Measurements from ENCODE around the gene CYB5R4.

The CYB5R4 gene

GRCh38 chr6:83824388-83824801 lies 35.1 kb upstream of the CYB5R4 start:
- H2BK12ac ChIP-seq (ENCODE audit: low read length), result no peak overlapping the region
- H2BK120ac ChIP-seq (ENCODE audit: insufficient read depth, low read length, poor library complexity), result no peak overlapping the region
- H3K18ac ChIP-seq (ENCODE audit: low read length), result no peak overlapping the region
- H3K79me1 ChIP-seq (ENCODE audit: low read length), result no peaks in the 10 kb centered on the region
- no peak overlapping the region for H3K14ac ChIP-seq (ENCODE audit: low read length)
- H3K27me3 ChIP-seq (ENCODE audit: insufficient read depth, low read length), result no peaks in the 10 kb centered on the region
- no peaks in the 10 kb centered on the region for H3K9me3 ChIP-seq (ENCODE audit: insufficient read depth, low read depth, low read length)
- H3K9ac ChIP-seq (ENCODE audit: low read length), result no peak overlapping the region
- H3K4me2 ChIP-seq (ENCODE audit: low read length), result no peak overlapping the region
- H3K23ac ChIP-seq (ENCODE audit: low read length), result no peak overlapping the region
- H2AK5ac ChIP-seq (ENCODE audit: low read length), result no peak overlapping the region
- no peak overlapping the region for H2AFZ ChIP-seq (ENCODE audit: insufficient read depth, low read length, poor library complexity)
- no CpG with 5 or more reads among the region's 3 CpGs for WGBS (ENCODE audit: extremely low coverage, insufficient coverage, insufficient read length)
- H4K8ac ChIP-seq (ENCODE audit: low read depth, low read length), result no peak overlapping the region
- H3K4ac ChIP-seq (ENCODE audit: low read depth, low read length), result no peak overlapping the region
- H4K12ac ChIP-seq (ENCODE audit: low read depth, low read length), result no peak overlapping the region
- no peaks in the 10 kb centered on the region for H3K4me1 ChIP-seq (ENCODE audit: control insufficient read depth in 1 of 2, insufficient read depth in 2 of 2, low read length in 2 of 2)
- no peak overlapping the region for H3K27ac ChIP-seq (ENCODE audit: low read depth, low read length)
- H3K79me2 ChIP-seq (ENCODE audit: control insufficient read depth, insufficient read depth, low read length, poor library complexity), result no peaks in the 10 kb centered on the region
- H2BK5ac ChIP-seq (ENCODE audit: low read depth, low read length, poor library complexity), result no peak overlapping the region
- no peak for DNase-seq
- no peaks in the 10 kb centered on the region for H3K36me3 ChIP-seq (ENCODE audit: control insufficient read depth in 1 of 2, insufficient read depth in 2 of 2, low read length in 2 of 2)
- H4K91ac ChIP-seq (ENCODE audit: low read depth, low read length), result no peak overlapping the region
- no peak overlapping the region for H3K4me3 ChIP-seq (ENCODE audit: low read depth, low read length)

GRCh38 chr6:83824831-83825230 lies 34.7 kb upstream of the CYB5R4 start:
- no peak overlapping the region for H3K23ac ChIP-seq (ENCODE audit: low read length)
- H3K27ac ChIP-seq (ENCODE audit: low read depth, low read length), result no peak overlapping the region
- no CpG with 5 or more reads among the region's 2 CpGs for WGBS (ENCODE audit: extremely low coverage, insufficient coverage, insufficient read length)

DNA sequence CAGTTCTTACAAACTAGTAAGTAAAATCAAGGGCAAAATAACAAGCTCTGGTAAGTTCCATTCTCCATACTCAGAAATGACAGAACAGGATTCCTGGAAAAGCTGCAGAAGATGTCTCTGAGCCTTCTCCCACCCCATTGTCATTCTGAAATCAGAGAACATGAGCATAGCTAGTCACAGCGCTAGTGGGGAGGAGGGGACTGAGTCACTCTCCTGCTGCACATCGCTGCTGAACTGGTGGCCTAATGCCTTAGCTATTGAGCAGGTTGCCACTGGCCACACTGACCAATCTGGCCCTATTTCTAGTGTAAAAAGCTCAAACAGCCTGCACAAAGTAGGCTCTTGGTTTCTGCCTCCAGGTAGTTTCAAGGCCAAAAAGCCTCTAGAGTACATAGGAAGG lies 32.4 kb upstream of the CYB5R4 start:
- no peak overlapping the region for H2BK5ac ChIP-seq (ENCODE audit: low read depth, low read length, poor library complexity)
- H3K18ac ChIP-seq (ENCODE audit: low read length), result no peak overlapping the region
- H3K27ac ChIP-seq (ENCODE audit: low read depth, low read length), result no peak overlapping the region
- H3K9me3 ChIP-seq (ENCODE audit: insufficient read depth, low read depth, low read length), result no peaks in the 10 kb centered on the region
- H3K4me3 ChIP-seq (ENCODE audit: low read depth, low read length), result no peak overlapping the region
- H3K4me2 ChIP-seq (ENCODE audit: low read length), result no peak overlapping the region
- no peaks in the 10 kb centered on the region for H3K27me3 ChIP-seq (ENCODE audit: insufficient read depth, low read length)
- H3K79me1 ChIP-seq (ENCODE audit: low read length), result no peaks in the 10 kb centered on the region
- no peak overlapping the region for H3K14ac ChIP-seq (ENCODE audit: low read length)
- H2AK5ac ChIP-seq (ENCODE audit: low read length), result no peak overlapping the region
- no peak for DNase-seq
- no peaks in the 10 kb centered on the region for H3K4me1 ChIP-seq (ENCODE audit: control insufficient read depth in 1 of 2, insufficient read depth in 2 of 2, low read length in 2 of 2)
- no peaks in the 10 kb centered on the region for H3K36me3 ChIP-seq (ENCODE audit: control insufficient read depth in 1 of 2, insufficient read depth in 2 of 2, low read length in 2 of 2)
- H2AFZ ChIP-seq (ENCODE audit: insufficient read depth, low read length, poor library complexity), result no peak overlapping the region
- H4K91ac ChIP-seq (ENCODE audit: low read depth, low read length), result no peak overlapping the region
- H2BK12ac ChIP-seq (ENCODE audit: low read length), result no peak overlapping the region
- no peak overlapping the region for H3K9ac ChIP-seq (ENCODE audit: low read length)
- H3K4ac ChIP-seq (ENCODE audit: low read depth, low read length), result no peak overlapping the region
- WGBS (ENCODE audit: extremely low coverage, insufficient coverage, insufficient read length), result no CpG with 5 or more reads among the region's 2 CpGs
- no peak overlapping the region for H4K12ac ChIP-seq (ENCODE audit: low read depth, low read length)
- H3K79me2 ChIP-seq (ENCODE audit: control insufficient read depth, insufficient read depth, low read length, poor library complexity), result no peaks in the 10 kb centered on the region
- no peak overlapping the region for H2BK120ac ChIP-seq (ENCODE audit: insufficient read depth, low read length, poor library complexity)
- H4K8ac ChIP-seq (ENCODE audit: low read depth, low read length), result no peak overlapping the region
- no peak overlapping the region for H3K23ac ChIP-seq (ENCODE audit: low read length)

More at GRCh38 chr6:83824831-83825230, 34.7 kb upstream of the CYB5R4 start:
- no peaks in the 10 kb centered on the region for H3K9me3 ChIP-seq (ENCODE audit: insufficient read depth, low read depth, low read length)
- H3K36me3 ChIP-seq (ENCODE audit: control insufficient read depth in 1 of 2, insufficient read depth in 2 of 2, low read length in 2 of 2), result no peaks in the 10 kb centered on the region
- no peak overlapping the region for H3K18ac ChIP-seq (ENCODE audit: low read length)
- H3K4ac ChIP-seq (ENCODE audit: low read depth, low read length), result no peak overlapping the region
- H2BK120ac ChIP-seq (ENCODE audit: insufficient read depth, low read length, poor library complexity), result no peak overlapping the region
- no peak for DNase-seq
- no peaks in the 10 kb centered on the region for H3K79me1 ChIP-seq (ENCODE audit: low read length)
- H4K8ac ChIP-seq (ENCODE audit: low read depth, low read length), result no peak overlapping the region
- no peak overlapping the region for H3K4me3 ChIP-seq (ENCODE audit: low read depth, low read length)
- H3K4me2 ChIP-seq (ENCODE audit: low read length), result no peak overlapping the region
- no peak overlapping the region for H4K12ac ChIP-seq (ENCODE audit: low read depth, low read length)
- no peak overlapping the region for H2AK5ac ChIP-seq (ENCODE audit: low read length)
- no peak overlapping the region for H2BK5ac ChIP-seq (ENCODE audit: low read depth, low read length, poor library complexity)
- H3K79me2 ChIP-seq (ENCODE audit: control insufficient read depth, insufficient read depth, low read length, poor library complexity), result no peaks in the 10 kb centered on the region
- H3K14ac ChIP-seq (ENCODE audit: low read length), result no peak overlapping the region
- H3K9ac ChIP-seq (ENCODE audit: low read length), result no peak overlapping the region
- no peak overlapping the region for H2BK12ac ChIP-seq (ENCODE audit: low read length)
- no peak overlapping the region for H4K91ac ChIP-seq (ENCODE audit: low read depth, low read length)
- no peaks in the 10 kb centered on the region for H3K27me3 ChIP-seq (ENCODE audit: insufficient read depth, low read length)
- H3K4me1 ChIP-seq (ENCODE audit: control insufficient read depth in 1 of 2, insufficient read depth in 2 of 2, low read length in 2 of 2), result no peaks in the 10 kb centered on the region
- H2AFZ ChIP-seq (ENCODE audit: insufficient read depth, low read length, poor library complexity), result no peak overlapping the region

- no peaks in the 10 kb centered on the region for H3K36me3 ChIP-seq (ENCODE audit: control insufficient read depth in 1 of 2, insufficient read depth in 2 of 2, low read length in 2 of 2)
- no peak overlapping the region for H2AK5ac ChIP-seq (ENCODE audit: low read length)
- no peak overlapping the region for H3K4me2 ChIP-seq (ENCODE audit: low read length)
- no peak overlapping the region for H3K4me3 ChIP-seq (ENCODE audit: low read depth, low read length)
- H3K9me3 ChIP-seq (ENCODE audit: insufficient read depth, low read depth, low read length), result peaks cover 2% of the 10 kb centered on the region
- H4K8ac ChIP-seq (ENCODE audit: low read depth, low read length), result no peak overlapping the region
- H3K27ac ChIP-seq (ENCODE audit: low read depth, low read length), result no peak overlapping the region
- H3K18ac ChIP-seq (ENCODE audit: low read length), result no peak overlapping the region
- H3K4me1 ChIP-seq (ENCODE audit: control insufficient read depth in 1 of 2, insufficient read depth in 2 of 2, low read length in 2 of 2), result no peaks in the 10 kb centered on the region
- H2BK12ac ChIP-seq (ENCODE audit: low read length), result no peak overlapping the region
- no peak overlapping the region for H3K9ac ChIP-seq (ENCODE audit: low read length)
- no peak overlapping the region for H3K4ac ChIP-seq (ENCODE audit: low read depth, low read length)
- no peak overlapping the region for H4K12ac ChIP-seq (ENCODE audit: low read depth, low read length)
- no peak overlapping the region for H3K23ac ChIP-seq (ENCODE audit: low read length)
- H3K79me1 ChIP-seq (ENCODE audit: low read length), result no peaks in the 10 kb centered on the region
- H2BK120ac ChIP-seq (ENCODE audit: insufficient read depth, low read length, poor library complexity), result no peak overlapping the region
- no peaks in the 10 kb centered on the region for H3K79me2 ChIP-seq (ENCODE audit: control insufficient read depth, insufficient read depth, low read length, poor library complexity)
- H2AFZ ChIP-seq (ENCODE audit: insufficient read depth, low read length, poor library complexity), result no peak overlapping the region
- no peaks in the 10 kb centered on the region for H3K27me3 ChIP-seq (ENCODE audit: insufficient read depth, low read length)
- no CpG with 5 or more reads among the region's 6 CpGs for WGBS (ENCODE audit: extremely low coverage, insufficient coverage, insufficient read length)
- no peak overlapping the region for H2BK5ac ChIP-seq (ENCODE audit: low read depth, low read length, poor library complexity)
- no peak for DNase-seq
- no peak overlapping the region for H4K91ac ChIP-seq (ENCODE audit: low read depth, low read length)
- H3K14ac ChIP-seq (ENCODE audit: low read length), result no peak overlapping the region
Observed at GRCh38 chr6:83838727-83839126, 20.8 kb upstream of the CYB5R4 start.
